Germinal center (tissue), 1 donor: ENCODE data around the gene MVK.
"Not testable (repeated sequence)": the region's sequence is repeated elsewhere in the genome, so short reads cannot be mapped to it uniquely, and the experiment has no call there.

ENCODE experiments used
- DNase-seq: peaks from one replicate; pipeline ENCODE4 v3.0.0; 2012; ENCODE audit warnings: mixed read lengths, low spot score

Gene MVK

GRCh38 chr12:109590566-109590965, 17.0 kb downstream of the MVK start:
- no peak for DNase-seq

DNA sequence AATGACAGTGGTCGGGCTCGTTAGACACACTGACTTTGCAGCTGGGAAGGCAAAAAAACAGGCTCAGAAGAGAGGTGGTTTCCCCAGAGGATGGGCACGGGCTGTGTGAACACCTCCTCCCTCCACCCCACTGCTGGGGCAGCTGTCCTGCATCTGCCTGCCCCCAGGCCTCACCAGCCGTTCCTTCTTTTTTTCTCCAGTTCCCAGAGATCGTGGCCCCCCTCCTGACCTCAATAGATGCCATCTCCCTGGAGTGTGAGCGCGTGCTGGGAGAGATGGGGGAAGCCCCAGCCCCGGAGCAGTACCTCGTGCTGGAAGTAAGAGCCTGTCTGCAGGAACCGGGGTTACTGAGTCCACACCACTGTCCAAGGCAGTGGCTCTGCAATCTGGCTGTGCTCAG, 17.4 kb downstream of the MVK start:
- DNase-seq, result no peak

GRCh38 chr12:109592195-109592904, 18.8 kb downstream of the MVK start:
- no peak for DNase-seq

DNA sequence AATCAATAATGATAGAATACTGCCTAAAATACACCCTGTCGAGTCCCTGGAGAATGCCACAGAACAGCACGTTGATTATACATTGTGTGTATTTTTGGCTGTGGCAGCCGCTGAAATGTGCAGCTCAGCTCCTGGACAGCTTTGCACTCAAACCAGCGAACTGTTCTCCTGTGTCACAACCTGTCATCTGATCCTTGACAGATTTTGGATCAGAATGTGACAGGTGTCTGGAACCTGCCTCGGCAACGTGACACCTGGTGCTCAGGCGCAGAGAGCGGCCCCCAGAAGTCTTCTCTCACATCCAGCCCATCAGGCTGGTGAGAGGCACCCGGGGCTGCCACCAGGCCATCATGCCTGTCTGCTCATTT, 19.3 kb downstream of the MVK start:
- DNase-seq, result no peak

GRCh38 chr12:109594556-109595317, 21.1 kb downstream of the MVK start:
- no peak for DNase-seq

DNA sequence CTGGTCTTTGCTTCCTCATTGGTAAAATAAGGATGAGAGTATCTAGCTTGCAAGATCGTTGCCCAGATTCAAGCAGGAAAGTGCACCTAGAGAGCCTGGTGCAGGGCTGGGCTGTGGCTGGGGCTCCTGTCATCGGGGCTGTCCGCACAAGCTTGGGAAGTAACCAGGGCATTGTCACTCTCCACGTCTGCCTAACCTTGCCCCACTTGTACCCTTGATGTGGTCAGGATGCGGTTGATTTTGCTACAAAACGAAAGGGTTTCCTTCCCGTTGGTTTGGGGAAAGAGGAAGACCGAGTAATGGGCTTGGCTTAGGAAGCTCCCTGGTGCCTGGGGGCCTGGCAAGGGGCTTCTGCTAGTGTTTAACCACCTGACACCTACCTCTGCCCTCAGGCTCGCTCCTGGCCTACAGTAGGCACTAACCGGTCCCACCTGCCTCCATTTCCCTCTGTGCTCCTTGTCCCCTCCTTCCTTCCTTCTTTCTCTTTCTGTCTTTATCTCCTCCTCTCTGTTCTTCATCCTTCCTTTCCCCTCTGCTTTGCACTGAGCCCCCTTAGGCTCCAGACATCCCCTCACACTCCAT, 21.8 kb downstream of the MVK start:
- DNase-seq, result no peak

DNA sequence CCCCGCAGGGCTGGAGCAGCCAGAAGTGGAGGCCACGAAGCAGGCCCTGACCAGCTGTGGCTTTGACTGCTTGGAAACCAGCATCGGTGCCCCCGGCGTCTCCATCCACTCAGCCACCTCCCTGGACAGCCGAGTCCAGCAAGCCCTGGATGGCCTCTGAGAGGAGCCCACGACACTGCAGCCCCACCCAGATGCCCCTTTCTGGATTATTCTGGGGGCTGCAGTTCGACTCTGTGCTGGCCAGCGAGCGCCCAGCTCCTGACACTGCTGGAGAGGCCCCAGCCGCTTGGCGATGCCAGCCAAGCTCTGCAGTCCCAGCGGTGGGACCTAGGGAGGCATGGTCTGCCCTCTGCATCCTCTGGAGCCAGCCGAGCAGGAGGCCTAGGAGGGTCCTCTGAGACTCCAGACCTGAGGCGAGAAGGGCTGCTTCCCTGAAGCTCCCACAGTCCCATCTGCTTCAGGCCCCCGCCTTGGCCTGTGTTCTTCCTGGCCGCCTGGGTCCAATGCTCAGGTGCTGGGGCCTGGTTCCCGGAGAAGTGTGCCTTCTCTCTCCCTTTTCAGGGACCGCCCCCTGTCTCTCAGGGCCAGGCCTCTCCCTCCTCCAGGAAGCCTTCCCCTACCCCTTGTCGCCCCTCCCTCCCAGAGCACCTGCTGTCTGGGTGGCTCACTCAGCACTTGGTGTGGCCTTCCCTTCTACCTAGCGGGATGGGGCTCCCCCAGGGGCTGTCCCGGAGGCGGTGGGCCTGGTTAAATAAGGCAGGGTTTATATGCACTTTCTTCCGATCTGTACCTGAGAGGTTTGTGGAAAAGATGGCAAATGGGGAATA, 23.0 kb downstream of the MVK start:
- no peak for DNase-seq

DNA sequence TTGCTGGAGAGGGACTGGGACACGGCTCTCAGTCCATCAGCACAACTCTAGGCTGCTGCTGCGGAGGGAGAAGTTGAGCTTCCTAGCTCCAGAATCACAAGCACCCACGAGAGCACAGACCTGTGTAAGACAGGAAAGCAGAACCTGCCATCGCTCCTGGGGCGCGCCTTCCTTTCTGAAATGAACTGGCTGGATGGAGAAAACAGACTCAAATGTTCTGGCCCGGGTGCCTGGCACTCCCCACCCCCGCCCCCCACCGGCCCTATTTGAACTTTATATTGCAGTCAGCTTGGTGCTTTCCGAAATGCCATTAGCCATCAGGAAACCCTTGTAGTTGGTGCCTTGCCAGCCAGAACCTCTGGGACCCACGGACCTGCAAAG, 23.8 kb downstream of the MVK start:
- DNase-seq, result no peak

DNA sequence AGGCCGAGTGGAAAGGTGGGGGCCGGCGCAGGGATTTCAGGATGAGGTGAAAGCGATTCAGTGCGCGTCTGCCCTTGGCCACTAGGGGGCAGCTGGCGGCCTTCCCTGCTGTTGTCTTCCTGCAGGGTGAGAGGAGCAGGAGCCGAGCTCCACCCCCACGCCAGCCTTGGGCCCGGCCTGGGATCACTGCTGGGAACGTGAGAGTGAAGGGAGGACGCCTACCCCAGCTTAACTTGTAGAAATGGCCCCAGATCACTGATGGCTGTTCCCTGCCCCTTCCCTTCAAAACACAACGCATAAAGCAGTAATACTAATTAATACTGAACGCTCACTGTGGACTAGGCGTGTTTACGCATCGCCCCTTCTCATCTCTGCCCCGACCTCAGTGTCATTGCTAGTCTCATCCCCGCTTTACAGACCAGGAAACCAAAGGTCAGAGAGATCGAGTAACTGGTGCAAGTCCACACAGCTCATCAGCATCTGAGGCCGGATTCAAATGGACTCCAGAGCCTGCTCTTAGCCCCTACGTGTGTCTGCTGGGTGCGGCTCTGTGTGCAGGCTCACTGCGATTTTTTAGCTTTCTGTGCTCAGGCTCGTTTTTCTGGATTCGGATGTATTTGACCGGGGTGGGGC, 24.3 kb downstream of the MVK start:
- peak; percentile 78 for DNase-seq

DNA sequence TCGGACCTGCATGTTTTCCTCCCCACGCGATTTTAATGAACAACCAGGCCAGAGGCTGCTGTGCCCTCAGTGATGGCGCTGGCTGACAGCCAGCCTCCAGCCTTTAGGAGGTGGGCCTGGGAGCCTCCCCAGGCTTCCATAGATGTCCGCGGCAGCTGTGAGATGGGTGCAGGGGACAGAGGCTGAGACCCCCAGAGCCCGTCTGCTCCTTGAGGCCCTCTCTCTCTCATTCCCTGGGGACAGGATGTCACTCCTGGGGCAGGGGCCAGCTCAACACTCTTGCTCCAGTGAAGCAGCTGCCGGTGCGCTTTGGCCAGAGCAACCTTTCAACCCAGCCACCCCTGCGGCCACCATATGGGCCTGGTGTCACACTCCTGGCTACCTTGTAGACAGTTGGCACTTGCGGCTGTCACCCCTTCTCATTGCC, 24.8 kb downstream of the MVK start:
- DNase-seq, result no peak

GRCh38 chr12:109599087-109599486, 25.5 kb downstream of the MVK start:
- no peak for DNase-seq

- no peak for DNase-seq
Measured at GRCh38 chr12:109600481-109600880, 26.9 kb downstream of the MVK start.

GRCh38 chr12:109600995-109601394, 27.4 kb downstream of the MVK start:
- DNase-seq, result no peak

GRCh38 chr12:109601557-109601956, 28.0 kb downstream of the MVK start:
- DNase-seq, result no peak

- not testable (repeated sequence) for DNase-seq
Measured at GRCh38 chr12:109602132-109602531, 28.5 kb downstream of the MVK start.

- no peak for DNase-seq
Measured at GRCh38 chr12:109604132-109604585, 30.6 kb downstream of the MVK start.

DNA sequence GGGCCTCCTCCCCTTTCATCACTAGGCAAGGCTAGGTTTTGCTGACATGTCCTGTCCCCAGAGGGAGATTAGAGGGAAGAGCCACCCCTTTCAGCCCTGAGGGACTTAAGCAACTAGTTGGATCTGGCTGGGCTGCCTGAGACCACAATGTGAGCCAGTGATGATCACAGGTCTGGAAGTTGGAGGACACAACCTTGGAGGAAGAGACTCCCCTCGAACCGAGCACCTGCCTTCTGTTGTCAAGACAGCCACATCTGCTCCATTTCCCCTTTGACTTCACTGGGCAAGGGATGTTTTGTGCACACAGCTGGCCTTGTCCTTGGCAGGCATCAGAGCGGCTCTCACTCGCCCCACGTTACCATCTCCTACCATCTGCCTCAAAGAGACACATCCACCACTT, 31.4 kb downstream of the MVK start:
- DNase-seq, result no peak

GRCh38 chr12:109605599-109606228, 32.1 kb downstream of the MVK start:
- no peak for DNase-seq

GRCh38 chr12:109606320-109607028, 32.9 kb downstream of the MVK start:
- DNase-seq, result no peak

DNA sequence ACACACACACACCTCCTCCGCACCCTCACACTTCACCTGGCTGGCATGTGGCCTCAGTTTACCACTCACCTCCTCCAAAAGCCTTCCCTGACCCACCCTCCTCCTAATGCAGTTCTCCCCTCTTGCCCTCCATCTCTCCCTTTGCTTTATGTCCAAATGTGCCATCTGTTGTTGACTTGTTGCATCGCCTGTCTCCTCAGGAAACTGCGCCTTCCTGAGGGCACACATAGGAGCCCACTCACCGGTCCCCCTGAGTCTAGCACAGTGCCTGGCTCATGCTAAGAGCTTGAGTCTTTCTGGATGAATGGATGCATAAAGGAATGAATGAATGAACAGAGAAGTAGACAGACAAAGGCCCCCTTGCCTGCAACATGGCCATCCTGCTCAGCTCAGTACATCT, 34.0 kb downstream of the MVK start:
- no peak for DNase-seq

DNA sequence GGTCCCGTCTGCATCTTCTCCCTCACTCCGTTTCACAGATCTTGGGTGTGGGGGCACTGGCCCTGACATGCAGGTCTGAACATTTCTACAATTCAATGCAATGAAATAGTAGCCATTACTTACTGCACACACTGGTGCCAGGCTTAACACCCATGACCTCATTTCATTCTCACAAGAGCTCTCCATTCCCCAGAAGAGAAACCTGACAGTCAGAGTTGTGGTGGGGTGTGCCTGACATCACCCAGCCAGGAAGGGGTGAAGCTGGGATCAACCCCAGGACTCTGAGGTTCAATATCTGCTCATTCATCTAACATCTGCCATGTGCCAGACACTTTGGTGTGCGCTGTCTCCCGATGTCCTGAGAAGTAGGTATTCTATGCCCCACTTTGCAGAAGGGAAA, 34.7 kb downstream of the MVK start:
- DNase-seq, result no peak
